Measurements from ENCODE around the gene SPTBN1.

DNA sequence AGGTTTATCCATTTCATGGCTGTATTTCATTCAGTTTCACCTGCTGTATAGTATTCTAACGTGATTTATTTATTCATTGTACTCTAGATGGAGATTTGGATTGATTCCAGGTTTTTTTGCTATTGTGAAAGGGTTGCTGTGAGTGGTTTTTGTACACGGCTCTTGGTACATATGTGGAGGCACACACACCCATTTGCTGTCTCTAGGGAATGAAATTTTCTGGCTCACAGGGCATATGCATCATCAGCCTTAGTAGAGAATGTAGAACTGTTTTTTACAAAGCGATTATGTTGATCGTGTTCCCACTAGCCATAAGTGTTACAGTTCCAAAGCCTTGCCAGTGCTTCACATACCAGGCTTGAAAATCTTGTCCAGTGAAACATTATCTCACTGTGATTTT lies 5.1 kb downstream of the SPTBN1 start:
- TF ChIP-seq, protein P1, sequence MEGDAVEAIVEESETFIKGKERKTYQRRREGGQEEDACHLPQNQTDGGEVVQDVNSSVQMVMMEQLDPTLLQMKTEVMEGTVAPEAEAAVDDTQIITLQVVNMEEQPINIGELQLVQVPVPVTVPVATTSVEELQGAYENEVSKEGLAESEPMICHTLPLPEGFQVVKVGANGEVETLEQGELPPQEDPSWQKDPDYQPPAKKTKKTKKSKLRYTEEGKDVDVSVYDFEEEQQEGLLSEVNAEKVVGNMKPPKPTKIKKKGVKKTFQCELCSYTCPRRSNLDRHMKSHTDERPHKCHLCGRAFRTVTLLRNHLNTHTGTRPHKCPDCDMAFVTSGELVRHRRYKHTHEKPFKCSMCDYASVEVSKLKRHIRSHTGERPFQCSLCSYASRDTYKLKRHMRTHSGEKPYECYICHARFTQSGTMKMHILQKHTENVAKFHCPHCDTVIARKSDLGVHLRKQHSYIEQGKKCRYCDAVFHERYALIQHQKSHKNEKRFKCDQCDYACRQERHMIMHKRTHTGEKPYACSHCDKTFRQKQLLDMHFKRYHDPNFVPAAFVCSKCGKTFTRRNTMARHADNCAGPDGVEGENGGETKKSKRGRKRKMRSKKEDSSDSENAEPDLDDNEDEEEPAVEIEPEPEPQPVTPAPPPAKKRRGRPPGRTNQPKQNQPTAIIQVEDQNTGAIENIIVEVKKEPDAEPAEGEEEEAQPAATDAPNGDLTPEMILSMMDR (conservative IDR thresholded peaks at IDR 0.05): no peak
- TF ChIP-seq EZH2 (IDR thresholded peaks at IDR 0.05; ENCODE audit: low read depth): no peak

Data from PC-9 (cell line).